HG03045 (cell line): Measurements from ENCODE around the gene HSPA12B.

Source experiments
- ATAC-seq: cut with Tn5 transposase; IDR thresholded peaks from one replicate; pipeline ENCODE4 v1.9.1; 2021; ENCODE audit warnings: mild to moderate bottlenecking, moderate library complexity; ENCODE audit not compliant: unreplicated experiment

Gene HSPA12B

DNA sequence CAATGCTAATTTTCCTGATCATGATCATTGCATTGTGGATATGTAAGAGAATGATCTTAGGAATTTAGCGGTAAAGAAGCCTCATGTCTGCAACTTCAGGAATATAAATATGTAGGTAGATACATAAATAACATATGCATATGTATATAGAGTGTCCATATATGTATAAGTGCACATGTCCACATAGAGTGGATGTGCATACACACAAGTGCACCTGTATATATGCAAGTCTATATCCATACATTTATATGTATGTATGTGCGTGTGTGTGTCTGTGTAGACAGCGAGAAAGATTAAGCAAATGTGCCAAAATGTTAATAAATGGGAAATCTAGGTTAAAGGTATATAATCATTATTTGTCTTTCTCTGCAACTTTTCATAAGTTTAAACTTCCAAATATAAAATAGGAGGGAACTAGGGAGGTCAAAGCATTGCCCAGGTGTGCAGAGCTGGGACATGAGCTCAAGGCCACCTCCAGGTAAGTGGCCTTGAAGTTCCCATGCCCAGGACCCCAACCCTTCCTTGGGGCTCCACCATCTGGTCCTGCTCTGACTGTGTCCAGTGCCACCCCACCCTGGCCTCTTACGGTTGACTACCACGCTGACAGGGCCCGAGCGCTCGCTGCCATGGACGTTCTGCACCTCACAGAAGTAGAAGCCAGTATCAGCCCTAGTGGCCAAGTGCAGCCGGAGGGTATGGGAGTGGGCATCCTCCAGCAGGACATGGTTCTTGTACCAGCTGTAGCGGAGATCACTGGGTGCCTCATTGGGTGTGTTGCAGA, 29.7 kb upstream of the HSPA12B start:
- no peak for ATAC-seq

DNA sequence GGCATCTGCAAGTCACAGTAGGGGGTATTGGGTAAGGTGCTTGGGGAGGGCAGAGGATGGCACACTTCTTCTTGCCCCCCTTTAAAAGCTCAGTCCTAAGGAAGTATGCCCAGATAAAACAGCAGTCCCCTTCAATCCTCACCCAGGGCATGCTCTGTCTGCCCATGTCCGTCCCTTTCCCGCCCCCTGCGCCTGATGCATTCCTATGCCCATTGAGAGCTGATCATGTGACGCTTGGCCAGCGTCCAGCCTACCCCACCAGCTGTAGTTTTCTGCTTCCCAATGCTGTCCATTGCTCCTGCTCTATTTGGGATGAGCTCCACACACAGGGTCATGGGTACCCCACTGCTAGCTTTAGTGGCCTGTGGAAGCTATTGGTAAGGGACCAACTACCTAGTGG, 28.4 kb upstream of the HSPA12B start:
- ATAC-seq, result no peak

DNA sequence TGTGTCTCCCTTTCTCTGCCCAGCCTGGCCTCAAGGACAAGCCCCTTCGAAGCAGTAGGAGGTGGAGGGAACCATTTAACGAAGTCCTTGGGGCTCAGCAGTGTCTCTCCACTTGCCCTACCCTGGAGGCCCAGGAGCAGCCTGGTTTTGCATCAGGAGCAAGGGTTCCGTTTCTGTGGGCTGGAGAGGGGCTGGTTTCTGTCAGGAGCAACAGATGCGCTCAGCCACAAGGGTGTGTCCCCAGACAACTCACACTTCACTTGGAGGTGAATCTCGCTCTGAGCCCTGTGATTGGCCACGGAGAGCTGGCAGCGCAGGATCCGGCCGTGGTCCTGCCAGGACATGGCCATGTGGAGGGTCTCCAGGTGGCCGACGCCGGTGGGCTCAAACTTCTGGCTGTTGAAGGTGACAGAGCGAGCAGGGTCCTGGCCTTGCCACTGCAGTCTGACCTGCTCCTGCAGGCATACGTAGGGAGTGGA, 27.0 kb upstream of the HSPA12B start:
- ATAC-seq, result no peak

DNA sequence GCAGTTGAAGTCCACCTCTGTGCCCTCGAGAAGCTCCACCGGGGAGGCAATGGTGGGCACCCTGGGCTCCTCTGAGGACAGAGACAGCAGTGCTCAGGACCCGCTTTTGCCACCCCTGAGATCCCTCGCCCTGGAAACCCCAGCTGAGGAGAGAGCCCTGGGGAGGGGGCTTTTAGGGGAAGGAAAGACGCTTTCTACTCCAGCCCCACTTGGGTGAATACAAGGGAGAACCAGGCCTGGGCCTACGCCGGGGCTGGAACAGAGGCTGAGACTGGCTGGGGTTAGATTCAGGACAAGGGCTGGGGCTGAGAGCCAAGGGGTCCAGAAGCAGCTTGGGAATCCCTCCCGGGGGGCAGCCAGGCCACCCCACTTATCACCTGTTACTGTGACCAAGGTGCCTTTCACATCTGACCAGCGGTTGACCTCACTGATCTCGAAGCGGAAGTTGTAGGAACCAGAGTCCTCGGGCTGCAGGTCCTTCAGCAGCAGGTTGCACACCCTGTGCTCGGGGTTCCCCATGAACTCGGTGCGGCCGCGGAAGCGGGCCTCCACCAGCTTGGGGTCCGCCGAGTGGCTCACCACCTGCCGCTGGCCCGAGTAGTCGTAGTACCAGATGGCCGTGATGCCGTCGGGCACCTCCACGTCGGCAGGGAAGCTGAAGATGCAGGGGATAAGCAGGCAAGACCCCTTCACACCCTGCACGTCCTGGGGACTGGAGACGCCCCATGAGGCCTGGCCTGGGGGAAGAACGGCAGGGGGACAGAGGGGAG, 26.3 kb upstream of the HSPA12B start:
- ATAC-seq, result no peak

DNA sequence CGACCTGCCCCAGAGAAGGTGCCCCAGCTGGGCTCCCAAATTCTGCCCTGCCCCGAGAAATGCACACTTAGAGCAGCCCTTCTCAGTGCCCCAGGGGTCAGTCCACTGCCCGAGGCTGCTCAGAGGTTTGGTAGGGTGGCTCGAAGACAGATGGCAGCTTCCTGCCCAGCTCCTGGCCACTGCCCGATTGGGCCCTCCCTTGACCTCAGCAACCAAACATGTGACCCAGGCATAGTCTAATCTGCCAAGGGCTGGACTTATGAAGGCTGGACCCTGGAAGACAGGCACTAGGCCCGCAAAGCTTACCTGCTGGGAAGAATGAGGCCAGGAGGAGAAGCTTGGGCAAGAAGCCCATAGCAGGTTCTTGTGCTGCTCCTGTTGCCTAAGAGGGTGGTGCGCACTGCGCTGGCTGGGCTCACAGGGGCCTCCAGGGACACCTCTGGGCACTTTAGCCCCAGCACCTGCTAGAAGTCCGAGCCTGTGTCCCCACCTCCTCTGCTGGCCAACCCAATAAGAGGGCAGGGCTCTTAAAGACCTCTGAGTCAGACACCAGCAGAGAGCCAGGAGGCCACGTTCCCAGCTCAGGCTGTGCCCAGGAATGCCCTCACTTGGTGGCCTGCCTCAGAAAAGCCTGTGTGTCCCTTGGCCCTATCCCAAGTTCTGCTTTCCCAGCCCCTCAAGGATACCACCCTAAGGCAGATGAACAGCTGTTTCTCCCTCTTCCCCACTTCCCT, 25.5 kb upstream of the HSPA12B start:
- ATAC-seq, result no peak

DNA sequence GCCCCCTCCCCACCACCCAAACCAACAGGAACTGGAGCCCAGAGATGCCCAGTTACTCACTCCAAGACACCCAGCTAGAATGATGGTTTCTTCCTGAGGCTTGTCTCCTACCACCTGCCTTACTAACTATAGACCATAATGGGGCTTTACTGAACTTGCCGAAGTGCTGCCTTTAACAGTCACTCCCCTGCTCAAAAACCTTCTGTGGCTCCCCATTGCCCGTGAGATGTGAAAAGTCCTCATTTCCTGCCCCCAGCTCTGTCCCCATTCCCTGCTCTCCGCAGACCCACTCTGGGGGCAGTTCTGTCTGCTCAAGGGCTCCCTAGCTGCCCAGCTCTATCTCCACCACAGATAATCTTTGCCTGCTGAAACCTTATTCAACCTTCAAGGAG, 25.0 kb upstream of the HSPA12B start:
- no peak for ATAC-seq

DNA sequence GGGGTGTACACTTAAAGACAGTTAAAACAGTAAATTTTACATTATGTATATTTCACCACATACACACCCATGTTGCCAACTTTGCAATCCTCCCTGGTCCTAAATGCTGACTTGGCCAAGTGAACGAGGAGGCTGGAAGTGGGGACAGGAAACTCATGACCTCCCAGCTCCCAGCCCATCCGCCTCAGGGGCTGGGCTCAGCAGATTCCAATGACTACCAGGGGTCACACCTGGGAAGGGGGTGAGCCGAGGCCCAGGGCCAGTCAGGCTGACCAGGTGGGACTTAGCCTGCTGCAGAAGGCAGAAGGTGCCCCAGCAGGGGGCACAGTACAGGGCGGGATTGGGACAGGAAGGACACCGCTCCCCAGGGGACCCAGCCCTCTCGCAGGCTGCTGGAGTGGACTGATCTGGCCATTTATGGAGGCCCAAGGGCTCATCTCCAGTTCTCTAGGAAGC, 22.4 kb upstream of the HSPA12B start:
- ATAC-seq, result no peak

DNA sequence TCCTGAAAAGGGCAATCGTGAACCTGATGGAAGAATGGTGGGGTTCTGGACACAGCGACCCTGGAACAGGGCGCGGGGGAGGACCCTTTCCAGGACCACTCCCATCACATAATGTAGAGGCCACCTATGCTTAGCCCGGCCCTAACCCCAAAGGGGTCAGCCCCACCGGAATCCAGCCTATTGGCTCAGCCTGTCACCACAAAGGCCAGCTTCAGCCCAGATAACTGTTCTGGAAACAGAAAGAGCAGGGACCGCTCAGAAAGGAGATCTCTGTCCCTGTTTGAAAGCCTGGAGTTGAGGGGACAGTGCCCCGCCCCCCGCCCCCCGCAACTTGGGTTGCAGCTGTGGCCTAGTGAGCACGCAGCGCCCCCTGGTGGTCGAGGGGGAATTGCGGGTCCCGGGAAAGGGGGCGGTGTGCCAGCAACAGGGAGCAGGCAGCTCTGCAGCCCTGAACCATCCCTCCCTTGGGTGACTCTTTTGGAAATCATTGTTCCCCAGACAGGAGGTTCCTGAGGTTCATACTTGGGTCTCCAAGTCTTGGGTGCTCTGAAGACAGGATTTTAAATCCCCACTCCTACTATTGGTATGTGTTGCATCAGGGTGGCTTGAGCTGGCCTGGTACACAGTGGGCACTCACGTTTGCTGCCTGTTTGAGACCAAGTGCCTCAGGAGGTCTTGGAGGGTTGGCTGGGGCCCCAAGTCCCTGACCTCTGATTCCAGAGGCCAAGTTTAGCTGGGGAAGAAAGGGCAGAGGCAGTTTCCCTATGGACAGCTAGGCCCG, 21.6 kb upstream of the HSPA12B start:
- no peak for ATAC-seq

DNA sequence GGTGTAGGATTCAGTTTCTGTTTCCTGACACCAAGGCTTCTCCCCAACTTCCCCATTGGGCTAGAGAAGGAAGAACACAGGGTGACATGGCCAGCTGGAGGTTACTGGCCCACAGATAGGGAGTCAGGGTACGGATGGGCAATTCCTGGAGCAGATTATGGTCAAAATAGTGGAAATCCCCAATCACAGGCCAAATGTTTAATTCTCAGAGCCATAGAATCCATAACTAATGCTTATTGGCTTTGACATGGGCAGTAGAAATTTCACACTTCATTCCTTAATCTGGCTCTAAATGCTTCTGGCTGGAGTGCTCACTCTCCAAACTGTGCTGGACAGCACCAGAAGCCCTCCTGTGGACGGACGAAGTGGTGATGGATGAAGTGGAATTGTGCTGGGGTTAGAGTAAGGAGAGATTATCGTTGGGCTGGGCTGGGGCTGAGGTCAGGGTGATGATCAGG, 21.0 kb upstream of the HSPA12B start:
- ATAC-seq, result no peak

DNA sequence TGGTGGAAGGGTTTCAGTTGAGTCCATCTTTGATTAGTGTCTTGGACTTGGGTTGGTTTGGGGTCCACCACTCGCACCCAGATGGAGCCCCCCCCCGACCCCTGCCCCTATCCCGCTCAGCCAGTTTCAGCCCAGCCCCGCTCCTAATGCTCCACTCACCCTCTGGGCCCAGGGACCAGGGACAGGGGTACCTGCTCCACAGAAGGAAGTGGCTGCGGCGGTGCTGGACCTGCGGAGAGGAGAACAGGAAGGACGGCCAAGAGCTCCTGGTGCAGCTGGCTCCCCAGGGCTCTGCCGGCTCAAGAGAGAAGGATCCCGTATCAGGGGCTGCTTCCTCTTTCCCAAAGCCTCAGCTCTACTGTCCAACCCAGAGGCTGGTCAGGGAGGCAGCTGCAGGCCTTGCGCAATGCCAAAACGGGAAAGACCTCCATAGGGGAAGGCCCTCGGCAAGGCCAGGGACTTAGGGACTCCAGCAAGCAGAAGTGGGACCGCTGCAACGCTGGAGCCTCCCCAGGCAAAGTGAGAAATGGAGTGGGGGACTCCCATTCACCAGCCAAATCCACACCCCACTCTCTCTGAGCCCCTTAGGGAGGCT, 20.1 kb upstream of the HSPA12B start, which contains the start of gene SIGLEC1:
Gene SIGLEC1 (minus strand): TSS at position 322 of the 595 bp plus-strand sequence. CDS start 5,472 bp downstream, outside the sequence.
- ATAC-seq, result no peak

DNA sequence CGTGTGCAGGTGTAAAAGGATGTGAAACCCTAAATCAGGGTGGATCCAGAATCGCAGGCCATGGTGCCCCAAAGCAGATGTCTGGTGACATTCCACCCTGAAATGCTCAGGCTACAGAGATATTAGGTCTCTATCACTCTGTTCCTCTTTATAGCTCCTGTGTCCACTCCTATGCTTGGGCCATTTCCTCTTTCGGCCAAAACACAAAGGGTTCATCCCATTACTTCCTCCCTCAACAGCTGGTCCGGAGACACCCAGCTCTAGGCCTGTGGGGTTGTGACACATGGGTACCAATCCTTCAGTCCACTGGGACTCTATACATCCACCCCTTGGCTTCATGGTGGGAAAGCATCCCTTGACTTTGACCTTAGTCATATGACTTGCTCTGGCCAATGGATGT, 18.4 kb upstream of the HSPA12B start:
- ATAC-seq, result no peak

DNA sequence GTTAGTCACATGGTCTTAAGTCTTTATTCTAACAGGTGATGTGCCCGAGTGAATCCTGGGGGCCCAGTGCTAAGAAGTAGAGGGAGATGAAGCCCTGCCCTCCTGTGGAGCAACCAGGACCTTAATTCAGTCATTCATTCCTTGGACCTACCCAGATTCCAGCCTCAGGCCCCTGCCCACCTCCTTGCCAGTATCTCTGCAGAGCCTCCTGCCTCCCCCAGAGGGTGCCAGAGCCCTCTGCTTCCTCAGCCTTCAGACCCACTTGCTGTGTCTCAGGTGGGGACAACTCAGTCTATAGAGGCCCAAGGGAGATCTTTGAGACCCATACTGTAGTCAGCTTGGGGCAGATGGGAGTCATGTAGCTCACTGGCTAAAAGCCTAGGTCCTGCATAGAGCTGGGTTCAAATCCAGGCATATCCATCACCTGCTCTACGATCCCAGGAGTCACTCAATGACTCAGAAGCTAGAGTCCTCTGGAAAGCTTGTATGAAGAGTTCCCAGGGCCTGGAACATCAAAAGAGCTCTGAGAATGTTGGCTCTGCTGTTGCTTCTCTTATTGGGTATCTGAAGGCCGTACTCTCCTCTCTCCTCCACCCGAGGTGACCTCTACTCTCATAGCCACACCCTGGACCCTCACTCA, 16.2 kb upstream of the HSPA12B start:
- no peak for ATAC-seq

DNA sequence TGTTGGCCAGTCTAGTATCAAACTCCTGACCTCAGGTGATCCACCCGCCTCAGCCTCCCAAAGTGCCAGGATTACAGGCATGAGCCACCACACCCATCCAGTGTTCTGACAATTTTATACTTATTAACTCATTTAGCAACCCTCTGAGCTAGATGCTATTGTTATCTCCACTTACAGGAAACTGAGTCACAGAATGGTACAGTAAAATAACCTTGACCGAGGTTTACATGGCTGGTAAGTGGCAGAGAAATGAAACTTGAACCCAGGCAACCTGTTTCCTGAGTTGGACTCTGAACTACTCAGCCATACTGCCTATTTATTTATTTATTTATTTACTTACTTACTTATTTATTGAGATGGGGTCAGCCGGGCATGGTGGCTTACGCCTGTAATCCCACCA, 13.4 kb upstream of the HSPA12B start:
- no peak for ATAC-seq

DNA sequence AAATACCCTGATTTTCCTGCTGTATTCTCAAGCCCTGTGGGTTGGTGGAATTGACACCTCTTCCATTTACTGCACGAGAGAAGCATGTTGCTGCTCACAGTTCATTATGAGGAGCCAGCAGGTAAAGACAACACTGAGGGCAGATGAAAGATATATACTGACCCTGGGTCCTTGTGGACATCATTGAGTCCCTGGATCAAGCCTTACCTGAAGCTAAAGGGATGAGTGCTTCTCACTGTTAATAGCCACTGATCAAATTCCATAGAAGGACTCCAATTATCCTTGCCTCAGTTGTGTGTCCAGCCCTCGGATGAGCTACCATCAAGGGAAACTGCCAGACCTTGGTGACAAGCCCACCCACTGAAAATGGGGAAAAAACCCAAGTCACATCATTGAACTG, 12.4 kb upstream of the HSPA12B start:
- no peak for ATAC-seq

DNA sequence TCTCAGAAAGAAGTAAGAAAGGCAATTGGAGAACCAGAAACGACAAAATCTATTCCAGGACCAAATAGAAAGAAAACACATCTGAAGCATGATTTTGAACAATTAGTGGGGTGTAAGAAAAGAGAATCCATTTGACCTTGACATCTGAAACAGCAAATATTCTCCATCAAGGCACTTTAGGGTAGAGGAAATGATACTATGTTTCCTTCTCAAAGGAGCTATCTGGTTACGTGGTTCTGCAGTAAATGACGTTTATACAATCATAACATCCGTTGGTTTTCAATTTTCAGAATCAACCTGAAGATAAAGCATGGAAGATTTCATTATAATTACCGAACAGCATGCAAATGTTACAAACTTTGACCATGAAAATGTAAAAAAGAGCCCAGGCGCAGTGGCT, 11.9 kb upstream of the HSPA12B start:
- no peak for ATAC-seq

DNA sequence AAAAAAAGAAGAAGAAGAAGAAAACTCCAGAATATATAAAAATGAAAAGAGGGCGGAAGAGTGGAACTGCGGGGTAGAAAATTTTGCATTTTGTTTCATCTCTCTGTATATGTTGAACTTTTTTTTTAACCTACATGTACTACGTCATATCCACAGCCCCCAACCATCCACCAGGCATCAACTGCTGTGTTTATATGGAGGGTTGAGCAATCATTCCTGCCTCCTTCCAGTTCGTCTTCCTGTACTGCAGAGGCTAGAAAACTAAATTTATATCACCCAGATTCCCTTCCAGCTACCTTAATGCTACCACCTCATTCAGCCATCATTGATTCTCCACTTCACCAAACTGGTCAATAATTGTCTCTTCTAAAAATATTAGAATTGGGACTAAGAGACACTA, 10.6 kb upstream of the HSPA12B start:
- ATAC-seq, result no peak

DNA sequence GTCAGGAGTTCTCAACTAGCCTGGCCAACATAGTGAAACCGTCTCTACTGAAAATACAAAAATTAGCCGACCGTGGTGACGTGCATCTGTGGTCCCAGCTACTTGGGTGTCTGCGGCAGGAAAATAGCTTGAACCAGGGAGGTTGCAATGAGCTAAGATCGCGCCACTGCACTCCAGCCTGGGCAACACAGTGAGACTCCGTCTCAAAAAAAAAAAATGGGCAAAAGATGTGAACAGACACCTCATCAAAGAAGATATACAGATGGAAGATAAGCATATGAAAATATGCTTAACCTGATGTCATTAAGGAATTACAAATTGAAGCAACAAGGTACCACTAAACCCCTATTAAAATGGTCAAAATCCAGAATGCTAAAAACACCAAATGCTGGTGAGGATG, 9.2 kb upstream of the HSPA12B start:
- ATAC-seq, result no peak

DNA sequence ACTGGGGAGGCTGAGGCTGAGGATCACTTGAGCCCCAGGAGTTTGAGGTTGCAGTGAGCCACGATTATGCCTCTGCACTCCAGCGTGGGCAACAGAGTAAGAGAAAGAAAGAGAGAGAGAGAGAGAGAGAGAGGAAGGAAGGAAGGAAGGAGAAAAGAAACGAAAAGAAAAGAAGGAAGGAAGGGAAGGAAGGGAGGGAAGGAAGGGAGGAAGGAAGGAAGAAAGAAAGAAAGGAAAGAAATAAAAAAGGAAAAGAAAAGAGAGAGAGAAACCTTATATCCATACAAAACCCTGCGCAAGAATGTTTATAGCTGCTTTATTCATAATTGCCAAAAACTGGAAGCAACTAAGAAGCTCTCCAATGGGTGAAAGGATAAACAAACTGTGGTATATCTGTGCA, 8.1 kb upstream of the HSPA12B start:
- no peak for ATAC-seq

DNA sequence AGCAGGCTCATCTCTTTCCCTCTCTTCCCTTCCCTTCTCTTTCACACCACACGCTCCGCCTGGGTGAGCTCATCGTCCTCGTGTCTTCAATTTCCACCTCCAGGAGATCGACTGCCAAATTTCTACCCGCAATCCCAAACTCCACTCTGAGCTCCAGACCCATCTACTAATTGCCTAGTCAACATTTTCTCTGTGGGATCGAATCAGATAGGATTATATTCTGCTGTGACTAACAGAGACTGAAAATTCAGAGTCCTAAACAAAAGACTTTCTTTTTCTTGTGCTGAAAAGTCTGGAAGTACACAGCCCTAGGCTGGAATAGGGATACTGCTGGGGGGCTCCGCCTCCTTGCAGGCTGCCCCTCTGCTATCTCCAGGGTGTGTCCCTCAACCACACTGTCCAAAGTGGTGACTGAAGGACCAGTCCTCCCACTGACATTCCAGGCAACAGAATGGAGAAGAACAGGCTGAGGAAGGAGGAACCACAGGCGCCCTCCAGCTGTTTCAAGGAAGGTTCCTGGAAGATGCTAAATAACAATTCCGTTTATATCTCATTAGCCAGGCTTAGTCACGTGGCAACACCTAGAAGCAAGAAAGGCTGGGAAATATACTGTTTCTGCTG, 5.0 kb upstream of the HSPA12B start:
- ATAC-seq, result no peak
